HG03280 (cell line): ENCODE results near the gene PLAC1.

Source experiments
- ATAC-seq: cut with Tn5 transposase; IDR thresholded peaks from one replicate; pipeline ENCODE4 v1.9.1; 2021; ENCODE audit warnings: mild to moderate bottlenecking, moderate library complexity; ENCODE audit not compliant: unreplicated experiment

Gene PLAC1

DNA sequence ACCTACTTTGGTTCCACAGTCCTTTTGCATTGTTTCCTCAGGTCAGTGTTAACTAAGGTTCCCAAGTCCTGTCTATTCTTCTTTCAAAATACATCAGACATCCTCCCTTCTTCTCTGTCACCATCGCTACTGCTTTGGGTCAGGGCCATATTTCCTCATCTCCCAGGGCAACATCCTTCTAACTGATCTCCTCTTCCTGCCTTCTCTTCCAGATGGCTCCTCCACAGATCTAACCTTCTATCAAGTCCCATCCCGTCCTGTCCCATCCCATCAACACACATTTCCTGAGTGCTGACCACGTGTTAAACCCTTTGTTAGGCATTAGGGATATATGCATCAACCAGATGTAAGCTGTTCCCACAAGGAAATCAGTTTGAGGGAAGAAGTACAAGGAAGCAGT is 25.9 kb downstream of the PLAC1 start:
- no peak for ATAC-seq

- no peak for ATAC-seq
Measured at GRCh38 chrX:134631426-134632346, 26.6 kb downstream of the PLAC1 start.

- ATAC-seq, result no peak
Measured at GRCh38 chrX:134628663-134629062, 29.6 kb downstream of the PLAC1 start.

GRCh38 chrX:134626434-134626833 is 31.8 kb downstream of the PLAC1 start:
- no peak for ATAC-seq

DNA sequence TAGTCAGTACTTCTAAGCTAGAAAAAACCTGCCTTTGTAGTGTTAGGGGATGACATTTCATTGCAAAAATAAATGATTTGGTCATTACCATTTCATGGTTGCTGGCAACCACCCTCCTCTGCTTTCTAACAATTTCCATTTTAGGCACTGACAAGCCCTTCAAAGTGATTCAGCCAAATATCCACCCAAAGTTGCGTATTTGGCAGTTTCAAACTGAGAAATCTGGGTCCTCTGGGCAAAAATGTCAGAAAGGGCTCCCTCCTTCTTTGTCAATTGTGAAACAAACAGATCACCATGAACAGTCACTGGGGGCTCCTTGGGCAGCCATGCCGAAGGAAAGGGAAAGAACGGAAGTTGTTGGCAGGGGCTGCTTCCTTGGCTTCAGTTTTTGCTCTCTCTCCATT is 33.0 kb downstream of the PLAC1 start:
- no peak for ATAC-seq

DNA sequence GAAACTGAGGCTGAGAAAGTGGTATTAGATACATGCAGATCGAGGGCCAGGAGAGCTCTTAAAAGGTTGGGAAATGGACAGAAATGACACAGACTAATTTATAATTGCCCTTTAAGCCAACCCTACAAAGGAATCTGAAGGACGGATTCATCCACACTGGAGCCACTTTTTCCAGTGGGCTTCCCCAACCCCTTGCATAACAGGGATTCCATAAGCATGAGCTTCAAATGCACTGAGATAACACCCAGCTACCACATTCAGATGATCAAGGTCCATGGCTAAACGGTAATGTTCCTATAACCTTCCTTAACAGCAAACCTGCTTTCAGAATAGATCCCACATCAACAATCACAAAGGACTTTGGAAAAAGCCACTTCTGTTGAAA is 34.2 kb downstream of the PLAC1 start:
- ATAC-seq, result no peak

DNA sequence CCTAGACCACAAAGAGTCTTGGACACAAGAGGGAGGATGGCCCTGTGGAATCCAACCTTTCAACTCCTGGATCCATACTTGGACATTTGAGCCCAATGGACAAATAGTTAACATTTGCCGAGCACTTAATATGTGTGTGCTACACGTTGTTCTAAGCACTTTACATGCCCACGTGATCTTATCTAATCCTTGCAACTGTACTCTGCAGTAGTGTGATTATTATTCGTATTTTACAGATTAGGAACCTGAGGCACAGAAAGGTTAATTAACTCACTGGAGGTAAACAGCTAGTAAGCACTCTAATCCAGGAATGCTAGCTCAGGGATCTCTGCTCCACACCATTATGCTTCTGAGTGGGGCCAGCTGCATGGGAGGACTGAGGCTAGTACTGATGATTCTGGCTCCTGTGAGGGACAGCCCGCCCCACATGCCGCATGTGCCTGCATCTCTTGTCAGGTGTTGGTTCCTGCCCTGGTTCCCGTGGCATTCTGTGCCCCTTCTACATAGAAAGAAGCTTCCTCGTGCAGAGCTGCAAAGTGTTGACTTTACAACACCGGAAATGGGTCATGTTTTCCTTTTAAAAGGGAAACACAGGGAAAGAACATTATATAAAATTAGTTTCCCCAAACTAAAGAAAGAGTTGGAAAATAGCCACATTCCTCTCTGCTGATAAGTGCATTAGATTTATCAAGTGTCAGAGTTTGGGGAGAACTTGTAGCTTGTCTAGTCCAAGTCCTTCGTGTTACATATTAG is 34.8 kb downstream of the PLAC1 start:
- ATAC-seq, result no peak

DNA sequence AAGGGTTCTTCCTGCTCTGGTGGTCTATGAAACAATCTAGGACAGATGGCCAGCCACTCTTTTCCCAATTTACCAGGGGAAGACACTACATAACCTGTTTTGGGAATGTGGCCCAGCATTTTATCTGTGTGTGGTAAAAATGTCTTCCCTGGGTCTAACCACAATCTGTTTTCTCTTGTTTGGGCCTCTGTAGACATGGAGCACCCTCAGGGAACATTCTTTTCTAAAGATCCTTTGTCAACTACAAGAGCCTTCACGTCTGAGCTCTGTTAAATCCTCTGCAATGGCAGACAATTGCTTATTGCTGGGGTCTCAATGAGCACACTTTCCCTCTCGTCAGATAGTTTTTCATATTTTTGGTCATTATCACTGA is 35.5 kb downstream of the PLAC1 start:
- no peak for ATAC-seq

- ATAC-seq, result peak; percentile 88
Measured at GRCh38 chrX:134622056-134622812, 36.0 kb downstream of the PLAC1 start.

DNA sequence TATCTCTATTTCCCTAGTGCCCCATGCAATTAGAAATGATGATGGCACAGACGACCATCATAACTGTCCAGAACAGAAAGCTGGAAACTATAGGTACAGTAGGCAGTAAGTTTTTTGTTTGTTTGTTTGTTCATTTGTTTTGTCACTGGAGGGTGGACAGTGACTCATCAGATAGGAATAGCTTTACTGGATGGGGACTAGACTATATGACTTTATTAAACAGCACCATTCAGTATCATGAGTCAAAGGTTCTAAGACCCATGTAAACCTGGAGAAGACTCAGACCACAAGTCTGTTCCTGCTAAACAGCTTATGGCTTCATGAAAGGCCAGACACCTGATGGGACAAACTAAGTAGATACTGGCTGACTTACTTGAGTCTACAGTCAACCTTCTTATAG is 38.4 kb downstream of the PLAC1 start:
- no peak for ATAC-seq

DNA sequence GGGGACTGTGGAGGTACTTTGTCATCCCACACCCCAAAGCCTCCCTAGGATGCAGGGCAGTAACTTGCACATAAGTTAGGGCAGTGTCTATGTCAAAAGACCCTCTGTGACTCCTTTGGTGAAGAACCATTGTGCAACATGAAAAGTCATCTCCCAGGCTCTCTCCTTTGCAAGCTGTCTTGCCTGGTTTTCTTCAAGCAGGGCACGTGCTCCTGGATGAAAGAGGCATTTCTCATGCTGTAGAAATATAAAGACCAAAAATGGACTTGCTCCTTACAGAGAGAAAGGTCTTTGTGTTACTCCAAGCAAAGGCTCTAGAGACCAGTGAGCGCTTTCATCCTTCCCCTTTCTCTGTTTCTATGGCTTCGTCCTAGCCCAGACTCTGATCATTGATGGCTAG is 44.9 kb downstream of the PLAC1 start:
- no peak for ATAC-seq

DNA sequence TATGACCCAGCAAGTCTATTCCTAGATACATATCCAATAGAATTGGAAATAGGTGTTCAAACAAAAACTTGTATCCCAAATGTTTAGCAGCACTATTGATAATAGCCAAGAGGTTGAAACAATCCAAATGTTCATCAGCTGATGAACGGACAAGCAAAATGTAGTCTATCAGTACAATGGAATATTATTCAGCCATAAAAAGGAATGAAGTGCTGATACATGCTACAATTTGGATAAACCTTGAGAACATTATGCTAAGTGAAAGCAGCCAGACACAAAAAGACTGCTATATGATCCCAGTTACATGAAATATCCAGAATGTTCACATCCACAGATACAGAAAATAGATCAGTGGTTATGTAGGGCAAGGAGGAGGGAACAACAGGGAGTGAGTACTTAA is 50.1 kb downstream of the PLAC1 start:
- no peak for ATAC-seq

DNA sequence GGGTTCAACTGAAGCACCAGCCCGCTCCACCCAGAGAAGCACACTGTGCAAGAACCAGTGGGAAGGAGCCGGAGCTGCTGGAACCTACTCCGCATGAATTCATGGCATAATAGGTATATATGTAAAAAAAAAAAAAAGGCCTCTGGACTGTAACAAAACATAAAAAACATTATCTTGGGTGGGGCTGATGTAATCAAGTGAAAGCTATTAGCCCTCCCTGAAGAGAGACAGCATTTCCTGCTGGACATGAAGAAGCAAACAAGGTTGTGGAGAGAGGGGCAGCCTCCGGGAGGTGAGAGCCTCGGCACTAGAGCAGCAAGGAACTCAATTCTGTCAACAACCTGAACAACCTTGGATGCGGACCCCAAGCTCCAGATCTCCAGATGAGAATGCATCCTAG is 50.7 kb downstream of the PLAC1 start:
- ATAC-seq, result no peak

GRCh38 chrX:134604701-134605311 is 53.5 kb downstream of the PLAC1 start:
- ATAC-seq, result no peak

DNA sequence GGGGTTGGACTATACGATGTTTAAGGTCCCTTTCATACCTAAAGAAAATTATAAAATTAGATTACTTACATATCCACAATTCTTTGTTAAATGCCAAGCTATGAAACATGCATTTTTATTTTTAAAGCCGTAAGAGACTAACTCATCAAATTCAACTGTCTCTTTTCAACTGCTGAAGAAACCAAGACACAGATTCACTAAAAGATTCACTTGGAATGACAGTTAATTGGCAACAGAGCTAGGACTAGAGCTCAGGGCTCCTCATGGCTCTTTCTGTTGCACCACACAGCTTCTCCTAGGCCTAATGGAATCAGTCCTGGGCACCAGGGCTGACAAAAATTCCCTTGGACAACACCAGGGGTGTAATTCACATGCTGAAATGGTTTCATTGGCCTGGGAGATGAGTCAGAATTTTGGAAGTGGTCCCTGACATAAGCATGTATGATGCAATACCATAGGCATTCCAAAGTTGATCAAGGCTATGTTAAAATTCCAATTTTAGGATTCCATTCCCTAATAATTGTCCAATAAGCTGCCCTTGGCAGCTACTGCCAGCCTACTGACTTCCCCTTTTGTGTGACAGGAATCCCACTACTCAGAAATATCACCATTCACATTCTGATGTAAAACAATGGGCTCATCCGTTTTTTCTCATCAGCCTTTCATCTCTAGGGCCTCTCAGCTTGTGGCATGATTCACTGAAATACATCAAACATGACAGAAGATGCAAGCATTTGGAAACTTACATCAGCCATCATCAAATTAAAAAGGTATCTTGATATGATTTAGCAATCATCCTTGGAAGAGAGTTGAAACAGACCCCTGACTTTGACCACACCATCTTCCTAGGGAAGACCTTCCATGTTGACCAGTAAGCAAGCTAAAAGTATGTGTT is 54.2 kb downstream of the PLAC1 start:
- ATAC-seq, result no peak

DNA sequence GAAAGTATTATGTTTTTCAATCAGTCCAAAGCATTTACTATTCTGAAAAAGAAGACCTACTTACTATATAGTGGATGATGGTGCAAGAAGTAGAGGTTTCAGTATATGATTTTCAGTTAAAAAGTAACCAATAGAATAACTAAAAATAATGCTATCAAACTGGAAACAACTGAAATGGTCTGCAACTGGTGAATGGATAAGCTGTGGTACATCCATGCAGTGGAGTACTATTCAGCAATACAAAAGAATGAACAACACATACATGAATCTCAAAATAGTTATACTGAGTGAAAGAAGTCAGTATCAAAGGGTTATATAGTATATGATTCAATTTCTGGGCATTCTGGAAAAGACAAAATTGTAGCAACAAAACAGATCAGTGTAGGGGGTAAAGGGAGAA is 55.9 kb downstream of the PLAC1 start:
- ATAC-seq, result no peak

- no peak for ATAC-seq
Measured at GRCh38 chrX:134601240-134601765, 57.0 kb downstream of the PLAC1 start.

GRCh38 chrX:134600714-134601113 is 57.6 kb downstream of the PLAC1 start:
- no peak for ATAC-seq

- no peak for ATAC-seq
Measured at GRCh38 chrX:134599184-134599914, 58.9 kb downstream of the PLAC1 start.
